SK-MEL-5 (cell line): ENCODE results near the gene SLC23A1. TPM values are rescaled to one million over a fixed set of nuclear protein-coding genes. Genes with fewer than 3 reads are reported as not detected.
A peak's percentile ranks its signal among the peaks of the same experiment; 100 is the strongest.
"Not testable (repeated sequence)": the region's sequence is repeated elsewhere in the genome, so short reads cannot be mapped to it uniquely, and the experiment has no call there.

Experiments
- DNase-seq: peaks from one replicate; pipeline ENCODE4 v3.0.0-alpha.2; 2016; ENCODE audit warnings: low read depth, low spot score
- in situ Hi-C: cut with HindIII; loops from 2 replicates; pipeline ENCODE4 v1.10.0; 2016; ENCODE audit warnings: low sequenced_read_pairs, high pct_unique_total_duplicates, low pct_unique_long_range_greater_than_20kb
- total RNA-seq: library from RNA; depleted of rRNA; stranded (reverse); fragments of >200 nt; shearing (Covaris generic); gene quantifications from 2 replicates; pipeline ENCODE4 v1.2.3, GENCODE V29; 2014

The SLC23A1 gene
- total RNA-seq, 1 experiment from 2014 or later, result not detected

GRCh38 chr5:139394654-139395566, 11.8 kb upstream of the SLC23A1 start, which contains the start of gene PROB1:
Gene PROB1, minus strand, starts transcription at chr5:139395104. Its CDS starts 23 bp downstream, at chr5:139395081.
- in situ Hi-C loops, result no loop called here
- DNase-seq, result no peak

GRCh38 chr5:139394123-139394653, 11.1 kb upstream of the SLC23A1 start:
- DNase-seq, result no peak
- in situ Hi-C loops, result no loop called here

- no peak for DNase-seq
- in situ Hi-C loops, result no loop called here
These were observed 10.5 kb upstream of the SLC23A1 start for GRCh38 chr5:139393497-139394122.

- in situ Hi-C loops, result no loop called here
- no peak for DNase-seq
These were observed 9.8 kb upstream of the SLC23A1 start for GRCh38 chr5:139392678-139393496.

GRCh38 chr5:139392324-139392677, 9.2 kb upstream of the SLC23A1 start:
- in situ Hi-C loops, result no loop called here
- DNase-seq, result no peak

GRCh38 chr5:139391570-139392323, 8.7 kb upstream of the SLC23A1 start:
- in situ Hi-C loops, result no loop called here
- no peak for DNase-seq

GRCh38 chr5:139390639-139391569, 7.8 kb upstream of the SLC23A1 start:
- no peak for DNase-seq
- in situ Hi-C loops, result no loop called here

GRCh38 chr5:139389701-139390638, 6.9 kb upstream of the SLC23A1 start, which contains the start of gene MZB1:
Gene MZB1, minus strand, starts transcription at chr5:139389913. Its CDS starts 57 bp downstream, at chr5:139389856.
- no peak for DNase-seq
- in situ Hi-C loops, result no loop called here

GRCh38 chr5:139388198-139388821, 5.2 kb upstream of the SLC23A1 start:
- in situ Hi-C loops, result no loop called here
- DNase-seq, result no peak

- DNase-seq, result no peak
- in situ Hi-C loops, result no loop called here
These were observed 4.6 kb upstream of the SLC23A1 start for GRCh38 chr5:139387611-139388197.

- in situ Hi-C loops, DNase-seq: not testable (repeated sequence)
These were observed 3.9 kb upstream of the SLC23A1 start for GRCh38 chr5:139386956-139387355.

- in situ Hi-C loops, result no loop called here
- DNase-seq, result no peak
These were observed 2.9 kb upstream of the SLC23A1 start for GRCh38 chr5:139386050-139386438.

GRCh38 chr5:139385061-139386049, 2.3 kb upstream of the SLC23A1 start:
- in situ Hi-C loops, result no loop called here
- DNase-seq, result peak; percentile 39
